Embryonic facial prominence (tissue), 1 donor: Measurements from ENCODE around the gene UCN2.
"Not testable (repeated sequence)": the region's sequence is repeated elsewhere in the genome, so short reads cannot be mapped to it uniquely, and the experiment has no call there.

ENCODE experiments used
- DNase-seq: peaks from one replicate; pipeline ENCODE4 v3.0.0-alpha.2; 2016; ENCODE audit errors: extremely low spot score

UCN2 gene

DNA sequence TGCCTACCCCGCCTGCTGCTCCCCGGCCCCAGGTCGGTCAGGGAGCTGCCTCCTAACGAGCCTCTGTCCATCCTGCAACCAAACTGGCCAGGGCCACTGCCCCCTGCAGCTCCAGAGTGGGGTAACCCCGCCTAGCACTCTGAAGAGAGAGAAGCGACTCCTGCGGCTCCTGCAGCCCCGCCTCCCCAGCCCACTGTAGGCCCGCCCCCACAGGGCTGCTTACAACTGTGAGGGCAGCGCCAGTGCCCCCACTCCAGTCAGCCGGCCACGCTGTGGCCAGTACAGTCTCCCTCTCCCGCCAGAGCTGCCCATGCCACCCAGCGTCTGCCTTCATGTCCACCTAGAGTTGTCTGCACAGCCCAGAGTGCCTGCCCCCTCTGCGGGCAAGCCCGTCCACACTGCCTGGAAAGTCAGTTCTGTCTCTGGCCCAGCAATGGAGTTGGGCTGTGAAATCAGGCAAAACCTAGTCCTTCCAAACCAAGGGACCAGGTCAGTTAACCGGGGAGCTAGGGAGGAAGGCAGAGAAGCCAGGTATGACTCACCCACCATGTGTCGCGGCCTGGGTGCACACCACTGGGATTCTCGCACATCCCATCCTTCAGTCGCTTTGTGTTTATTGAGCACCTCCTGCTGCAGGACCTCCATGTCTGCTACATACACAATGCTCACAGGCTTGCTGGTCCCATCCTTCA lies 2.4 kb downstream of the UCN2 start:
- DNase-seq: no peak

DNA sequence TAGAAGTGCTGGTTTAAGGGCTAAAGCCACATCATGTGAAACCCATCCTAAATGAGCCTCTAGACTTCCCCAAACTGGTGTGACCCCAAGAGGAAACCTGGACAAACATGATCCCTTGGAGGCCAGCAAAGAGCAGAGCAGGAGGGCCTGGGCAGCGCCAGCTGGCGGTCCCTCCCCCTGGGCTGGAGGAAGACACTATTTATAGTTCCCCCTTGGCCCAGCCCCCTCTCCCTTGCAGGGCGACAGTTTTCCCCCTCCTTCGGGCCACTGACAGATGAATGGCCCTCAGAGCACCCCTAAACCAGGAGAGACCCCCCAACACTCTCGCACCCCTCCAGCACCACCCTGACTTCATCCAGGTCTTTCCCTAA lies 2.9 kb downstream of the UCN2 start:
- no peak for DNase-seq

DNA sequence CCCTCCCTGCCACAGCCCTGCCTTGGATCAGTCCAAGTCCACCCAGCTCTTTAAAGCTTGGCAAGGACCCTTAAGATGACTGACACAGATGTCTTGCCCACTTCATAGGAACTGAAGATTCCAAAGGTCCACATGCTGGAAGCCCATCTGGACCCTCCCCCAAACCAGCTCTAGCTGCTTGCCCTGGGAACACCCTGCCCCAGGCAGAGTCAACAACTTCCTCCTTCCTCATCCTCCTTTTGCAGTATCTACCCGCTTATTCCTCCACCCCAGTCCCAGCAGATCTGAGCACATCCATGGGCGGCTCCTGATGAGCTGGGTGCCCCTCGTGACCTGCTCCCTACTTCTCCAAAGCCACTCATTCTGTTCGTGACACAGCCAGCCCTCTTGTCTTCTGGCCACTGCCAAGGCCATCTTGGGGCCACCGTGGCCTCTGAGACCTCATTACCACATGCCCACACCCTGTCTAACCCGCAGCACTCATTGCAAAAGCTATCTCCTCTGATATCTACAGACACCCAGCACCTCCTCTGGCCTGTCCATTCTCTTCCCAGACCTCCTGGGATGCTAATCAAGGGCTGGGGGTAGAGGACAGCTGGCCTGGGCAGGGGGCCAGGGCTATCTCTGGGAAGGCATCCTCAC lies 5.0 kb downstream of the UCN2 start:
- DNase-seq: no peak

DNA sequence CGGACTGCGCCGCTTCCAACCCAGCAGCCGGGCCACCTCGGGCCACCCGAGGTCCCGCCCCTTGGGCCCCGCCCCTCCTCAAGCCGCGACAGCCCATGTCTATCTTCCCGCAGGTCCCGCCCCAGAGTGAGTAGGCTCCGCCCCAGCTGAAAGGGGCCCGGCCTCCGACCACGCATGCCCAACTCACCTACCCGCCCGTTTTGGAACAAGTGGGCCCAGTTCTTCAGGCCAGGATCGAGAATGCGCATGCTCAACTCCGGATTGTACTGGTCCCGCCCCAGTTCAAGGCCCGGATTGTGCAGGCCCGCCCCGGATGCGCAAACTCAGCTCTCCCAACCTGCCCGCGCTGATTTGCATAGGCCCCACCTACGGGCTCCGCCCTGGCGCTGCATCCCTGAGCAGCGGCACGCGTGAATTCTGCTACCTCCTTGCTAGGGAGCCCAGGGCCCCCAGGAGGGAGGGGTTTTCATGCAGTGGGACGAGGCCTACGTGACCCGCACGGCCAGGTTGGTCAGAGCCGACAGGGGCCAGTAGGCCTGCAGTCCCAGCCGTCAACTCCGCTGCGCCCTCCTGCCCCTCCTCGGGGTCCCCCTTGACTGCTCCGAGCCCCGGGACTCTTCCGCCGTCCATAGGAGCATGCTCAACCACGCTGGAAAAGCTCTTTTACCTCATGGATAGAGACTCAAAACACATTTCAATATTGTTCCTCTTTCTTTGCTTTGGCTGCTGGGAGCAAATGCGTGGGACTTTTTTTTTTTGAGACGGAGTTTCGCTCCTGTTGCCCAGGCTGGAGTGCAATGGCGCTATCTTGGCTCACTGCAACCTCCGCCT lies 6.6 kb downstream of the UCN2 start, which contains the start of gene PFKFB4:
PFKFB4 (minus strand) TSS at position 8 of the 831 bp plus-strand sequence. CDS start 26 bp downstream, outside the sequence.
- DNase-seq: peak; percentile 98

DNA sequence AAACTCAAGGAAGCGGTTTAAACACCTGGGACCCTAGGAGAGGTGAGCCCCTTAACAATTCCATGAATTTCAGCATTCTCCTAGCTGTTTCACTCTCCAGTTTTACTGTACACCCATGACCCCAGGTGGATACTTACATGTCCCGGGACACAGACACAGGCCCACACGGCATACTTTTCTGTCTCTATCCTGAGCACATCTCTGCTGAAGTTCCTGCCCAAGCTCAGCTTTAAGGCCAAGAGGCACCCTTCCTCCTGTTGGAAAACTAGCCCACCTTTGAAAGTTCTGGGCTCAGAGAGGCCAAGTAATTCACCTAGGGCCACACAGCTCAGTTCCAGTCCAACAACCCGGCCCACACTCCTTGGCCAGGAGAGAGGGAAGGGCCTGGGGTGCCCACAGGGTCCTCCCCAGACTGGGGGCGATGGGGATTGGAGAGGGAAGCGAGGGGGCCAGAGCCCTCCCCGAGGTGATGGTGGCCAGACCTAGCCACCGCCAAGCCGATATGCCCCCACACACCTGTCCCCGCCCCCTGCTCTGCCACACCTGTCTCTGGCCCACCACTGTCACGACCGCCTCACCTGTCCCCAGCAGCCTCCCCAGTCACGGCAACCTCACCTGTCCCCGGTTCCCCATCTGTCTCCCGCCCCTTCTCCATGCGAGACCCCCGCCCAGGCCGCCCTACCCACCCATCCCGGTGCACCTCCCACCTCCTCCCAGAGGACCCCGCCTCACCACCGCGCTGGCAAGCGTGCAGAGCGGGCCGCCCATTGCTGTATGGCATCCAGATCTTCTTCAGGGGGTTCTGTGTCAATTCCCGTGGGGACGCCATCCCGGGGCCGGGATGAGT lies 7.4 kb downstream of the UCN2 start:
- no peak for DNase-seq

DNA sequence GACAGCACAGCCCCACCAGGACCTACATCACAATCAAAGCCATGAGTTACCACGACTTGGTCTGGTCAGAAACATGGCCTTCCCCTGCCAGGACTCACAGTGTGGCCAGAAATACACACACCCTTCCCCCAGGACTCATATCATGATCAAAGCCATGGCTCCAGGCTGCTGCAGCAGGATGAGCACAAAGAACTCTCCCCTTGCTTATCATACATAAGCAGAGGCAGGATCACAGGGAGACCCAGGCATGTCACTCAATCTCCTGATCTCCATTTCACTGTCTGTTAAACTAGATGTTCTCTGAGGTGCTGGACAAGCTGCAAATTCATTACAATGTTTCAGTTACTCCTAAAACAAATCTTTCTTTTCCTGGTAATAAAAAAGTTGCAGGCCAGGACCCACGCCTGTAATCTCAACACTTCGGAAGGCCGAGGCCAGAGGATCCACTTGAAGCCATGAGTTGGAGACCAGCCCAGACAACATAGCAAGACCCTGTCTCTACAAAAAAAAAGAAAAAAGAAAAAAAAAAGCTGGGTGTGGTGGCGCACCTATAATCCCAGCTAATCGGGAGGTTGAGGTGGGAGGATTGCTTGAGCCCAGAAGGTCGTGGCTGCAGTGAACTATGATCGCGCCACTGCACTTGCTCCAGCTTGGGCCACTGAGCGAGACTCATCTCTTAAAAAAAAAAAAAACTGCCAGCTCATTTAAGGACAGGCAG lies 8.2 kb downstream of the UCN2 start:
- no peak for DNase-seq

DNA sequence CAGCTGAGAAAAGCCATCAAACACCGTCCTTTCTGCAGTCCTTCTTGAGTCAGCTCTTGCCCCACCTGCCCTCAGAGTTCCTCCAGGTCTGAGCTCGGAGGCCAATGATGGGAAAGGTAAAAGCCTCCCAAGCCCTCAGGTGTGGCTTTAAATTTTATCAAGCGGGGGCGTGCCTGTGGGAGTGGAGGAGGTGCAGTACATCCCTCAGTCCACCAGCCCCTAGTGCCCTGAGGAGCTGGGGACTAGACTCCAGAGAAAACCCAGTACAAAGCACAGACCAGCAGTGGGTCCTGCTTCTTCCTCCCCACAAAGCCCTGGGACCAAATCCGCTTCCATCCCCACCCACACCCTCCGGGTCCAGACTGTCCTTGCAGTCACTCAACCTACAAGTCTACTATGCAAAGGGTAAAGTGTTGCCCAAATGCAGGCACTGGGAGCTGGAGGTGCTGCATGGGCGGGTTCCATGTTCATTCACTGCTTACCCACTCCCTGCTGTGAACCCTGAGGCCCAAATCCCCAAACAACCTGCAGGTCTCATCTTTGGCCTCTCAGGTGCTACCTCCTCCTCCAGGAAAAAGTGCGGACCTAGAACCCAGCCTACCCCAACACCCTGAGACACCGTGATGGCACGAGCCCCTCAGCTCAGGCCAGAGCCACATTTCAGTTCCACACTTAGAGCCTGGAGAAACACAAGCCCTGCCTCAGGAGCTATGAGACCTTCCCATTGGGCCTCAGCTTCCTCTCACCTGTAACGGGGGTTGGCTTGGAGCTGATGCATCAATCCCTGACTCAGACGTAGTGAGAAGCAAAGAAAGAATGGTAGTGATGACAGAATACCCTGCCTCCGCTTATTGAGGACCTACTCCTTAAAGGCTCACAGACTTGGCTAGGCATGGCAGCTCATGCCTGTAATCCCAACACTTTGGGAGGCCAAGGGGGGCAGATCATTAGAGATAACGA lies 9.4 kb downstream of the UCN2 start:
- DNase-seq: no peak

DNA sequence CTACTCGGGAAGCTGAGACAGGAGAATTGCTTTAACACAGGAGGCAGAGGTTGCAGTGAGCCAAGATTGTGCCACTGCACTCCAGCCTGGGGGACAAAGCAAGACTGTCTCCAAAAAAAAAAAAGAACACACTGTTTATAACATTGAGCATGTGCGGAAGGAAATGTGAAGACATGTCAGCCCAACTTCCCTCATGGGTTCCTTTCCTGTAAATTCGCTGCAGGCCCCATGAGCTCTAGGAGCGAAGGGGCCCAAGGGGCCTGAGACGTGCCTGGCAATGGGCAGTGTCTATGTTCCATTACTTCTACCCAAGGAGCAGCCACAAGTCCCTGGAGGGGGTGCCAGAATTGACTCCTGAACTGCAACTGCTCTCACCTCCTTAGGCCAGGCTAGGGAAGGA lies 10.2 kb downstream of the UCN2 start:
- DNase-seq: no peak

DNA sequence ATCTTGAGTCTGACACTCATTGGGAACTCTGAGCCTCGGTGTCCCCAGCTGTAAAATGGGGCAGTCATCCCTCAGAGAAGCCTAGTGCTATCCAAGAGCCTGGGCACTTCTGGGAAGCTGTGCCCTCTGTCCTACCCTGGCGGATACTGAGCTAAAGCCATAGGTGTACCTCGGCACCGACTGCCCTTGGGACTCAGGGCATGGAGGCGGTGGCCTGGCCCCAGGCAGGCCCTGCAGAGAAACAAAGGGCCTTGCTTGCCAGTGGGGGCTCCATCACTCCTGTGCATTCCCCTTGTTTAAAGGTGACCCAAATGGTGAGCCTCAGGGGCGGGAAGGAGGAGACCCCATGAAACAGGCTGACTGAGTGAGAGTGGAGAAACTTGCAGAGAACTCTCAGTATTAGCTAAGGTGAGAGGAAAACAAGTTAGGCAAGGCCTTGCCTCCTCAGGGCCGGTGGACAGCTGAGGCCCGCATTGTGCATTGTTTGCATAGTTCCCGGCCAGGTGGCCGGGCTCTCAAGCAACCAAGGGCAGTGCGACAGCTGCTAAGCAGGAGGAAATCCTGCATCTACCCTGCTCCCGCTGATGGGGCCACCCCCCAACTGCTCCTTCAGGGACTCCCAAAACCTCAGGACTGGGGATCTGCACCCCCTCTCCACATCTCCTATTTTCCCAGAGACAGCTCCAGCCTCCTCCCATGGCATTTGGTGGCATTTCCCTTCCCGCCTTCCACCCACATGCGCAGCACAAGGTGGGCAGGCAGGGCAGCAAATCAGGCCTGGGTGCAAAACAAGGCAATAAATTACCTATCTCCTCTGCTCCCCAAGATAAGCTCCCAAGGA lies 11.2 kb downstream of the UCN2 start:
- no peak for DNase-seq

DNA sequence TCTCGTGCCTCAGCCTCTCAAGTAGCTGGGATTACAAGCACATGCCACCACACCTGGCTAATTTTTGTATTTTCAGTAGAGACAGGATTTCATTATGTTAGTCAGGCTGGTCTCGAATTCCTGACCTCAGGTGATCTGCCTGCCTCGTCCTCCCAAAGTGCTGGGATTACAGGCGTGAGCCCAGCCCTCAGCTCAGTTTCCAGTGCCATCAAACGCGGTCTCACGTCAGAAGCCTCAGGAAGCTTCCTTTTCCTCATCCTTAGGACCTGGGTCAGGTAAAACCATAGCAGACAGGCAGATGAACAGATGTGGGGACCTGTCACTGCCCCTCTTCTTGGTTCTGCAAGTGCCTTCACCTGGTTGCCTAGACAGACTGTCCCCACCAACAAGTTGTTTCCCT lies 11.9 kb downstream of the UCN2 start:
- not testable (repeated sequence) for DNase-seq

DNA sequence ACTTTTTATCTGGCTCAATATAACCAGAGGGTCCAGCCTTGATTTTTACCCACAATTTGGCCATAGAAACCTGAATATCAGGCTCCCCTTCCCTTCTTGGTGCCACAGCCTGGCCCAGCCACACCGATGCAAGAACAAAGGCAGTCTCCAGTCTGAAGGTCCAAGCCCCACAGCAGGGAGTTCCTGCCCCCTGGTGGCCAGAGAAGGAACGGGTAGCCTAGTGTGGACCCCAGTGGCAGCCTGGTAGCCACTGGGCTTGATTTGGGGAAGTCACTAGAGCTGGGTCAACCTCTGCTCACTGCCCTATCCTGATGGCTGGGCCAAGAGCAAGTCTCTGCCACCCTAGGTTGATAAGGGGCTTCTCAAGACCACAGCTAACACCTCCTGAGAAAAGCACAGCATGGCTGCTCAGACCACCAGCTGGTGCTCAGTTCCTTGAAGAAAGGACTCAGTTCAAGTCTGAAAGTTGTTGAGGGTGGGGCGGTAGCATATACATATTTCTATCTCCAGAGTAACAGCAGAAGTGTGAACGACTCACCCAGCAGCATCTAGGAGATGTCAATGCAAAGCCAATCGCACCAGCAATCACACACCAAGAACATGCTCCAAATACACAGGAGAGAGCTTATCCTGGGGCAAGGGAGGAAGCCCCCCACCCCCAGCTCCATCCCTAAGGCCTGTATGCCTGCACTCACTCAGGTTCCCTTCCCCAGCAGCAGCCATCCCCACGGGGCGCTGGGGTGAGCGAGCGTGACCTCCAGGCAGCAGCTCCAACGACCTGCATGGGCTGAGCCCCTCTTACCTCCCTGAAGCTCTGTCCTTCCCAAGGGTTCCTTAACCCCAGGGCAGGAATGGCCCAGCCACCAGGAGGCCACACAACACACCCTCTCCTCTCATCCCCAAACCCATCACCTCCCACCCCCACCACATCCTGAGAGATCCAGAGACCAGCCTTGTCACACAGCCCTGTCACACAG lies 14.6 kb downstream of the UCN2 start:
- peak; percentile 42 for DNase-seq

DNA sequence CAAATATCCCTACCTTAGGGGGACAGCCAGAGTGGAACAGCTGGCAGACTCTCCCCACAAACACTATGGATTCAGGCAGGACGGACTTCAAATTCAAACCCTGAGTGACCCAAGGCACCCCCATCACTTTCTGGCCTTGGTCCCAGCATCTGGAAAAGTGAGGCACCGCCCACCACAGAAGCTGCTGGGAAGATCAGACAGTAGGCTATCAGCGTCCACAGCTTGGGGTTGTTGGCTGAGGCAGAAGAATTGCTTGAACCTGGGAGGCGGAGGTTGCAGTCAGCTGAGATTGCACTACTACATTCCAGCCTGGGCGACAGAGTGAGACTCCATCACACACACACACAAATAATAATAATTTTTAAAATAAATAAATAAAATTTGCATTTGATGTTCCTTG lies 15.5 kb downstream of the UCN2 start:
- DNase-seq: no peak

DNA sequence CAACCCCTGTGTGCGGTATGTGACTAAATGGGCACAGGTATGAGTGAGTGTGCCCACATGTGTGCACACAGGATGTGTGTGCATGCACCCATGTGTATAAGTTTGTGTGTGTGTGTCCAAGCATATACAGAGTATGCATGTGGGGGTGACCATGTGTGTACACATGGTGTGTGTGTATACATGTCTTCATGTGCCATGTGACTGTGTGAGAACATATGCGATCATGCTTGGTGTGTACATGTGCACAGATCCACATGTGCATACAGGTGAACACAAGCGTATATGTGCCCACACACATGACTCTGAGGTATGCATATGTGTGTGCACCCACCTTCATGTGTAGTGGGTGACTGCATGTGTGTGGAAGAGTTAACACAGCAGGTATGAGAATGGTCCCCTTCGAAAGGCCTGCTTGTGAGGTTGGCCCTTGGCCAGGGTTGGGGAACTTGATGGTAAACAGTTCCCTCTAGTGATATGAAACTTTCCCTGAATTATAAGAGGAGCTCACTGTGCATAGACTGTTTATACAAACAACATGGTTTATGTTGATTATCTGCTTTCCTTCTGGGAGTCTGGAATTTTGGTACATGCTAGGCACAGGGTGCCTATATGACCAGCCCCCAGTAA lies 17.3 kb downstream of the UCN2 start:
- no peak for DNase-seq

DNA sequence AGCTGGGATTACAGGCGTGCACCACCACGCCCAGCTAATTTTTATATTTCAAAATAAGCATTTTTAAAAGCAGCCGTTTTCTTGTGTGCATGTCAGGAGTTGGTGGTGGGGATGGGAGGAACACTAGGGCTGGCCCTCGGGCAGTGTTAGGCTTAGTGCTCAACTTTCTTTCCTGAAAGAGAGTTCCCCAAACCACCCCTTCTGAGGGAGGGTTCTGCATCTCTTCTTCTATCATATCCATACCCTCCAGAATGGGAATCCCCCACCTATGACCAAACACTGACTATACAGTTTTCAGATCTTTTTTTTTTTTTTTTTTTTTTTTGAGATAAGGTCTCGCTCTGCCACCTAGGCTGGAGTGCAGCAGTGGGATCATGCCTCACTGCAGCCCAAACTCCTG lies 19.4 kb downstream of the UCN2 start:
- DNase-seq: no peak

DNA sequence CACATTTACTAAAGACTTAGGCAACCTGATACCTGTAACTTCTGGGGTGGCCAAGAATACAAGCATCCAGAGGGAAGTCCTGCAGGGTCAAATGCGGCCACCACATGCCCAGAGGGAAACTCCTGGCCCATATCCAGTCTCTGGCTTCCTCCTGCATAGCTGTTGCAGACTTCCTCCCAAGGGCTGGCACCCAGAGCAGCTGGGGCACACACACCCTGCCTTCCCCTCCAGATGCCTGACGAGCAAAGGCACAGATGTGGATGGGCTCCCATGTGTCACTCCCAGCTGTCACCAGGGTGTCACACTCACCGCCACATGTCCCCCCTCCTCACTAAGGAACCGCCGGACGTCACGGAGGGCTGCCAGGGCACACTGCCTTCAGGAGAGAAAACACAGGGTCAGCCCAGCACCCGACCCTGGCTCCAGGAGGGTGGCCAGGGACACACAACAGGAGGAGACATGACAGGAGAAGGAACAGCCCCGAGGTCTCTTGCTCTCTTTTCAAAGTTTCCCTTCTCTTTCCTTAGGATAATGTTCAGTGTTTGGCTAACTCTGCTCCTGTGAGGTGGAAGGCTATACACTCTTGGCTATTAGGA lies 20.2 kb downstream of the UCN2 start:
- DNase-seq: no peak

DNA sequence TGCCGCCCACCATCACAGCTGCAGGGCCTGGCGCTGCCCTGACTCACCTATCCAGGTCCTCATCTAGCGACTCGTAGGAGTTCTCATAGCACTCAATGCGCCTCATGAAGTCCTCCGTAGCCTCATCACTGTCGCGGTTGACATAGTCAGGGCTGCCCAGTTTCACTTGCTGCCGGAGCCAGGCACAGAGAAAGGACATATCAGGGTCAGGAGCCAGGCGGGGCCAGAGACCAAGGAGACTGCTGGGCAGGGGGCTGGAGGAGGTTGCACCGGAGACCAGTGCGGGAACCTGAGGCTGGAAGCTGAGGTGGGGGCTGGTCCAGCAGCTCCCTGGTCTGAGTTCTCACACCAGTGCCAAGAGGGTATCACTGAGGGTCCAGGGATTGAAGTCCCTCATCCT lies 25.1 kb downstream of the UCN2 start:
- DNase-seq: no peak

DNA sequence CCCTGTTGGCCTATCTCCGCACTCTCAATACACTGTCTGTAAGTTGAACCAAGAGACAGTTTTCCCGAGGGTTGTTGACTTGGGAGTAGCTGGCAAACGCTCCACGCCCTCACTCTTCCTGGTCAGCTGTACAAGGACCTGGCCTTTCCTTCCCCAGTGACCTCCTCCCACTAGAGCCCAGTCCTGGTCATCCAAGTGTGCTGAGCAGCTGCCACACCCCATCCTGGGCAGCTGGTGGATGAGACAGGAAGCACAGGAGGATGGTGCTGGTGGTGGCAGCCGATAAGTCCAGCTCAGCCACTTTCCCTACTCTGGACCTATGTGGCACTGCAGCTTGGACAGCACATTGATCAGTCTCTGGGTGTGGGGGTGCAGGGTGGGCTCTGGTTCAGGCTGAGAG lies 26.8 kb downstream of the UCN2 start:
- no peak for DNase-seq
